PC-9 (cell line): ENCODE results near the gene MYO1F.
"Not testable (repeated sequence)": the region's sequence is repeated elsewhere in the genome, so short reads cannot be mapped to it uniquely, and the experiment has no call there.

Source experiments
- CTCF ChIP-seq: fragments of 200-600 bp; sonication (generic); conservative IDR thresholded peaks from 2 replicates; pipeline ENCODE4 v1.6.1; 2017; ENCODE audit warnings: mixed run types, antibody characterized with exemption, mild to moderate bottlenecking, moderate library complexity
- EZH2 ChIP-seq: fragments of 200-600 bp; sonication (generic); IDR thresholded peaks from 2 replicates; pipeline ENCODE4 v1.8.0; 2017; ENCODE audit warnings: antibody characterized with exemption, low read depth

GRCh38 chr19:8514505-8515009 is 62.7 kb downstream of the MYO1F start:
- not testable (repeated sequence) for TF ChIP-seq CTCF, EZH2
